ENCODE results near the gene S100PBP. TPM values are rescaled to one million over a fixed set of nuclear protein-coding genes. Genes with fewer than 3 reads are reported as not detected.

Gene S100PBP
- total and polyA plus RNA-seq, 2 of the 13 experiments (the other 11 are each of a cell fraction or from before 2014, with no cell fraction given): 20.4 to 26.1 TPM

GRCh38 chr1:32817159-32817814 lies at the start of gene S100PBP, which contains the start of gene YARS1 (continued):
- TF ChIP-seq, protein P1, sequence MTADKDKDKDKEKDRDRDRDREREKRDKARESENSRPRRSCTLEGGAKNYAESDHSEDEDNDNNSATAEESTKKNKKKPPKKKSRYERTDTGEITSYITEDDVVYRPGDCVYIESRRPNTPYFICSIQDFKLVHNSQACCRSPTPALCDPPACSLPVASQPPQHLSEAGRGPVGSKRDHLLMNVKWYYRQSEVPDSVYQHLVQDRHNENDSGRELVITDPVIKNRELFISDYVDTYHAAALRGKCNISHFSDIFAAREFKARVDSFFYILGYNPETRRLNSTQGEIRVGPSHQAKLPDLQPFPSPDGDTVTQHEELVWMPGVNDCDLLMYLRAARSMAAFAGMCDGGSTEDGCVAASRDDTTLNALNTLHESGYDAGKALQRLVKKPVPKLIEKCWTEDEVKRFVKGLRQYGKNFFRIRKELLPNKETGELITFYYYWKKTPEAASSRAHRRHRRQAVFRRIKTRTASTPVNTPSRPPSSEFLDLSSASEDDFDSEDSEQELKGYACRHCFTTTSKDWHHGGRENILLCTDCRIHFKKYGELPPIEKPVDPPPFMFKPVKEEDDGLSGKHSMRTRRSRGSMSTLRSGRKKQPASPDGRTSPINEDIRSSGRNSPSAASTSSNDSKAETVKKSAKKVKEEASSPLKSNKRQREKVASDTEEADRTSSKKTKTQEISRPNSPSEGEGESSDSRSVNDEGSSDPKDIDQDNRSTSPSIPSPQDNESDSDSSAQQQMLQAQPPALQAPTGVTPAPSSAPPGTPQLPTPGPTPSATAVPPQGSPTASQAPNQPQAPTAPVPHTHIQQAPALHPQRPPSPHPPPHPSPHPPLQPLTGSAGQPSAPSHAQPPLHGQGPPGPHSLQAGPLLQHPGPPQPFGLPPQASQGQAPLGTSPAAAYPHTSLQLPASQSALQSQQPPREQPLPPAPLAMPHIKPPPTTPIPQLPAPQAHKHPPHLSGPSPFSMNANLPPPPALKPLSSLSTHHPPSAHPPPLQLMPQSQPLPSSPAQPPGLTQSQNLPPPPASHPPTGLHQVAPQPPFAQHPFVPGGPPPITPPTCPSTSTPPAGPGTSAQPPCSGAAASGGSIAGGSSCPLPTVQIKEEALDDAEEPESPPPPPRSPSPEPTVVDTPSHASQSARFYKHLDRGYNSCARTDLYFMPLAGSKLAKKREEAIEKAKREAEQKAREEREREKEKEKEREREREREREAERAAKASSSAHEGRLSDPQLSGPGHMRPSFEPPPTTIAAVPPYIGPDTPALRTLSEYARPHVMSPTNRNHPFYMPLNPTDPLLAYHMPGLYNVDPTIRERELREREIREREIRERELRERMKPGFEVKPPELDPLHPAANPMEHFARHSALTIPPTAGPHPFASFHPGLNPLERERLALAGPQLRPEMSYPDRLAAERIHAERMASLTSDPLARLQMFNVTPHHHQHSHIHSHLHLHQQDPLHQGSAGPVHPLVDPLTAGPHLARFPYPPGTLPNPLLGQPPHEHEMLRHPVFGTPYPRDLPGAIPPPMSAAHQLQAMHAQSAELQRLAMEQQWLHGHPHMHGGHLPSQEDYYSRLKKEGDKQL (CRISPR knock-in tag; IDR thresholded peaks at IDR 0.05; ENCODE audit: low read depth): peak; percentile 47; the same call in 1 of the 2 replicates
- TF ChIP-seq ZNF260 (CRISPR knock-in tag; IDR thresholded peaks at IDR 0.05; ENCODE audit: borderline replicate concordance, low read depth) (no peak), DRAP1 (CRISPR knock-in tag; IDR thresholded peaks at IDR 0.05) (peak; percentile 89; the same call in 1 of the 2 replicates), IRF2 (CRISPR knock-in tag; IDR thresholded peaks at IDR 0.05) (peak; percentile 97), ZNF510 (CRISPR knock-in tag; IDR thresholded peaks at IDR 0.05; ENCODE audit: low read depth) (peak; percentile 90), ZBTB42 (CRISPR knock-in tag; IDR thresholded peaks at IDR 0.05) (0 out of 2 replicates have a peak, but pooled peaks have one; percentile 41), ZSCAN25 (CRISPR knock-in tag; IDR thresholded peaks at IDR 0.05) (peak; percentile 94), LRRFIP1 (CRISPR knock-in tag; conservative IDR thresholded peaks at IDR 0.05) (no peak), MTF2 (CRISPR knock-in tag; IDR thresholded peaks at IDR 0.05; ENCODE audit: borderline replicate concordance) (no peak), MEIS1 (CRISPR knock-in tag; IDR thresholded peaks at IDR 0.05; ENCODE audit: borderline replicate concordance) (peak; percentile 93), ZNF616 (CRISPR knock-in tag; IDR thresholded peaks at IDR 0.05; ENCODE audit: low read depth) (0 out of 2 replicates have a peak, but pooled peaks have one; percentile 50), TCF7L2 (IDR thresholded peaks at IDR 0.05; ENCODE audit: low read depth, low read length) (no peak), ZNF776 (CRISPR knock-in tag; IDR thresholded peaks at IDR 0.05) (no peak), ZNF569 (CRISPR knock-in tag; IDR thresholded peaks at IDR 0.05; ENCODE audit: borderline replicate concordance) (0 out of 2 replicates have a peak, but pooled peaks have one; percentile 70), RFX1 (IDR thresholded peaks at IDR 0.05) (no peak), KLF12 (CRISPR knock-in tag; IDR thresholded peaks at IDR 0.05; ENCODE audit: borderline replicate concordance) (no peak), ZNF354B (CRISPR knock-in tag; IDR thresholded peaks at IDR 0.05) (0 out of 2 replicates have a peak, but pooled peaks have one; percentile 82), TAF15 (IDR thresholded peaks at IDR 0.05; ENCODE audit: low read depth, low read length, poor library complexity, severe bottlenecking) (peak; percentile 63), FIP1L1 (IDR thresholded peaks at IDR 0.05; ENCODE audit: borderline replicate concordance, insufficient read depth, low read depth, low read length) (peak; percentile 78; the same call in 1 of the 2 replicates)
- TF ChIP-seq, protein P2, sequence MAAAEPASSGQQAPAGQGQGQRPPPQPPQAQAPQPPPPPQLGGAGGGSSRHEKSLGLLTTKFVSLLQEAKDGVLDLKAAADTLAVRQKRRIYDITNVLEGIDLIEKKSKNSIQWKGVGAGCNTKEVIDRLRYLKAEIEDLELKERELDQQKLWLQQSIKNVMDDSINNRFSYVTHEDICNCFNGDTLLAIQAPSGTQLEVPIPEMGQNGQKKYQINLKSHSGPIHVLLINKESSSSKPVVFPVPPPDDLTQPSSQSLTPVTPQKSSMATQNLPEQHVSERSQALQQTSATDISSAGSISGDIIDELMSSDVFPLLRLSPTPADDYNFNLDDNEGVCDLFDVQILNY (CRISPR knock-in tag; conservative IDR thresholded peaks at IDR 0.05): no peak
